HG03108 (cell line): ENCODE measurements around the gene TMCO4.
"Not testable (repeated sequence)": the region's sequence is repeated elsewhere in the genome, so short reads cannot be mapped to it uniquely, and the experiment has no call there.

ENCODE experiments used
- ATAC-seq: cut with Tn5 transposase; IDR thresholded peaks from one replicate; pipeline ENCODE4 v1.9.1; 2021; ENCODE audit warnings: moderate library complexity; ENCODE audit not compliant: unreplicated experiment

The TMCO4 gene

DNA sequence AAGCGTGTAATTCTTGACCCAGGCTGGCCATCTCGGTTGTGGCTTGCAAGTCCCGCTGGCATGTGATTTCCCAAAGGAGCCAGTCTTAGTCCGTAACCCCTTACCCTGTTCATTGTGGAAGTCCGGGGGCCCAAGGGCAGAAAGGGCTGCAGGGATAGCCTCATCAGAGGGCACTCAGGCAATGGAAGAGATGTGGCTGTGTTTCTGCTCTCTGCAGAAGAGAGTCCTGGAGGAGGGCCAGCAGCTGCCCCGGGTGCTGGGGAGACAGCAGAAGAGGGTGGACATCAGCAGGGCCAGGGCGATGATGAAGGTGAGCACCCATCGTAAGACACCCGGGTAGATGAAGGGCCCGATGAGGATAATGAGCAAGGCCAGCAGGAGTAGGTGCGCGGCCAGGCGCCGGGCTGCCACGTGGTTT lies 14.5 kb upstream of the TMCO4 start:
- no peak for ATAC-seq

GRCh38 chr1:19813643-19813960 lies 13.9 kb upstream of the TMCO4 start:
- no peak for ATAC-seq

GRCh38 chr1:19812875-19813642 lies 13.3 kb upstream of the TMCO4 start:
- no peak for ATAC-seq

- ATAC-seq, result no peak
Measured at GRCh38 chr1:19811206-19811851, 11.6 kb upstream of the TMCO4 start.

DNA sequence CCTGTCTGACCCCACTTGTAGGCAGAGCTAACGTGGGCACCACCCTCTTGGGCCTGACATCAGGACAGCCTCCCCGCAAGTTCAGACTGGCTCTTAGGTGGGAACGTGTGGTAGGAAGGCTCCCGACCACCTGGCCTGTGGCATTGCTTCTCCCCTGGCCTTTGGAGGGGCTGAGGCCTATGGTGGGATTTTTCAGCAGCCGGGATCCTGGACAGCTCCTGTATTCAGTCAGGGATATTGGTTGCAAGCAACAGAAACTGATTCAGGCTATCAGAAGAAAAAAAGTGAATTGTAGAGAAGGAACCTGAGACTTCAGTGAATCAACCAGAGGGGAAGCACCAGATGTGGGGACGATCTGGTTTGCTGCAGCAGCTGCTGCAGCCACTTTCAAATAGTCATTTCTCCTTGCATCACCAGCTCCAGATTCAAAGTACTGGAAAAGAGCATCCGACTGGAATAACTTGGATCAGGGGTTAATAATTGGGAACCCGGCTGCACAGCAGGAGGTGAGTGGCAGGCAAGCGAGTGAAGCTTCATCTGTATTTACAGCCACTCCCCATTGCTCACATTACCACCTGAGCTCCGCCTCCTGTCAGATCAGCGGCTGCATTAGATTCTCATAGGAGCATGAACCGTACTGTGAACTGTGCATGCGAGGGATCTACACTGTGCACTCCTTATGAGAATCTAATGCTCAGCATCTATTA lies 9.5 kb upstream of the TMCO4 start:
- ATAC-seq, result no peak

DNA sequence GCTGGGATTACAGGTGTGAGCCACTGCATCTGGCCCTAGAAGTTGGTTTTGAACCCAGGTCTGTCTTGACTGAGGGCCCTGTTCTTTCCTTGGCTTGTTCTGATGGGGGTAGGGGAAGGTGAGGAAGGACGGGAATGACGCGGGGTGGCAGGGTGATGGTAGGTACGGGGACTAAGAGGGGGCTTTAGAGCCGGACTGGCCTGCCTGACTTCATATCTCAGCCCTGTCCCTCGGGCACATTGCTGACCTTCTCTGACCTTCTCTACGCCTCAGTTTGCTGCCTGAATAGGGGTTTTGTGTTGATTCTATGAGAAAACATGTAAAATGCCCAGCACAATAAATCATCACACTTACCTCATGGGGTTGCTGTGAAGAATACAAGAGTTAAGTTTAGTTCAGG lies 8.6 kb upstream of the TMCO4 start:
- no peak for ATAC-seq

- ATAC-seq, result no peak
Measured at GRCh38 chr1:19804831-19805251, 5.1 kb upstream of the TMCO4 start.

GRCh38 chr1:19802269-19802668 lies 2.6 kb upstream of the TMCO4 start:
- no peak for ATAC-seq

DNA sequence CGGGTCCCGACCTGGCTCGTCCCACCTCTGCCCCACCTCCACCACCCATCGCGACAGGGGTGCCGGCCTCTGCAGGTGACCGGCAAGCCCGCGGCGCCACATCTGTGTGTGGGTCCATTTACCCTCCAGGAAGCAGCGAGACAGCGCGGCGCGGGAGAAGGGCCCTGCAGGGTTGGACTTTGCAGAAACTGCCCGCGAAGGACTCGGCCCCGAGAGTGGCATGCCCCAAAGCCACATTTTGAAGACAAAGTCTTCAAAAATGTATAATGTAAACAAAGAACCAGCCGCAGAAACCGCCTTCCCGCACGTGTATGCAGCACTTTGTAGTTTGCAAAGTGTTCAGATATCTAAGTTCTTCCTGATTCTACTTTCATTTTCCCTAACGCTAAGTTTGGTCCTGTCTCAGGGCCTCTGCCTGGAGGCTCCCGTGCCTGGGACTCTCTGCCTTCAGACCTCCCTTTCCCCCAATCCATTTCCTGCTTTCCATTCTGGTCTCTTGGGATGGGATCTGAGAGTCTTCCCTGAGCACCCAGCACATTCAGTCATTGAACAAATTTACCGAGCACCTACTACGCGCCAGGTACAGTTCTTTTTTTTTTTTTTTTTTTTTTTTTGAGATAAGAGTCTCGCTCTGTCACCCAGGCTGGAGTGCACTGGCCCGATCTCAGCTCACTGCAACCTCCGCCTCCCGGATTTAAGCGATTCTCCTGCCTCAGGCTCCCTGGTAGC lies 524 bp upstream of the TMCO4 start:
- peak; percentile 20 for ATAC-seq

DNA sequence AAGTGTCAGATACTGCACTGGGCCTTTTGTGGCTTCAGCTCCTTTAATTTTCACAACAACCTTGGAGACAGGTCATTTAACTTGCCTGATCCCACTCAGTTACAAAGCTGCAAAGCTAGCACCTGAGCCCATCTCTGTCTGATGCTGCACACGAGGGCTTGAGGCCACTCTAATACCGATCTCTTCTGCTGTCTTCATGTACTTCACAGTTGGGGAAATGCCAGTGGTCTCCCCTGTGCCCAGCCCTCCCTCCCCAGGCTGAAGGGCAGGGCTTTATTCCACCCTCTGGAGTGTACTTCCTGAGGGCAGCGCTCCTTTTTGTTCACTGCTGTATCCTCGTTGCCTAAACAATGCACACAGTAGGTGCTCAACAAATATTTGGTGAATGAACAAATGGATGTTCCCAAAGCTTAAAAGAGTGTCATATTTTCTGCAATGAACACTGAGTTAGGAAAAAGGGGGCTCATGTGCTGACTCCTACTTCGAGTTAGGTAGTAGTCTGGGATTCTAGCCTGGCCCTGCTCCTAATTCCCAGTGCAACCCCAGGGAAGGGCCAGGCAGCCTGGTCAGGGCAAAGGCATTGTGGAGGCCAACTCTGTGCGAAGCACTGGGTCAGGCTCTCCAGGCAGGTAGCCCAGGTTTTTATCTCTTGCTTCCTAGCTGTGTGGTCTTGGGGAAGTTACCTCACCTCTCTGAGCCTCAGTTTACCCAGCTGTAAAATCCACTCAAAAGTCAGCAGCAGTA lies 1.1 kb downstream of the TMCO4 start:
- ATAC-seq, result no peak

GRCh38 chr1:19797827-19798226 lies 1.9 kb downstream of the TMCO4 start:
- no peak for ATAC-seq

- no peak for ATAC-seq
Measured at GRCh38 chr1:19794583-19794982, 5.1 kb downstream of the TMCO4 start.

- no peak for ATAC-seq
Measured at GRCh38 chr1:19793360-19794046, 6.2 kb downstream of the TMCO4 start.

- ATAC-seq, result no peak
Measured at GRCh38 chr1:19792237-19793002, 7.3 kb downstream of the TMCO4 start.

DNA sequence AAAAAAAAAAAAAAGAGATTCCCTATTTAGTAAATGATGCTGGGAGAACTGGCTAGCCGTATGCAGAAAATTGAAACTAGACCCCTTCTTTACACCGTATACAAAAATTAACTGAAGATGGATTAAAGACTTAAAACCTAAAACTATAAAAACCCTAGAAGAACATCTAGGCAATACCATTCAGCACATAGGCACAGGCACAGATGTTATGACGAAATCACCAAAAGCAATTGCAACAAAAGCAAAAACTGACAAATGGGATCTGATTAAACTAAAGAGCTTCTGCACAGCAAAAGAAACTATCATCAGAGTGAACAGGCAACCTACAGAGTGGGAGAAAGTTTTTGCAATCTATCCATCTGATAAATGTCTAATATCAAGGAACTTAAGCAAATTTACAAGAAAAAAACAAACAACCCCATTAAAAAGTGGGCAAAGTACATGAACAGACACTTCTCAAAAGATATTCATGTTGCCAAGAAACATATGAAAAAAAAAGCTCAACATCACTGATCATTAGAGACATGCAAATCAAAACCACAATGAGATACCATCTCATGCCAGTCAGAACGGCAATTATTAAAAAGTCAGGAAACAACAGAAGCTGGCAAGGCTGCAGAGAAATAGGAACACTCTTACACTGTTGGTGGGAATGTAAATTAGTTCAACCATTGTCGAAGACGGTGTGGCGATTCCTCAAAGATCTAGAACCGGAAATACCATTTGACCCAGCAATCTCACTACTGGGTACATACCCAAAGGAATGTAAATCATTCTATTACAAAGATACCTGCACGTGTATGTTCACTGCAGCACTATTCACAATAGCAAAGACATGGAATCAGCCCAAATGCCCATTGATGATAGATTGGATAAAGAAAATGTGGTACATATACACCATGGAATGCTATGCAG lies 9.4 kb downstream of the TMCO4 start:
- ATAC-seq, result not testable (repeated sequence)

DNA sequence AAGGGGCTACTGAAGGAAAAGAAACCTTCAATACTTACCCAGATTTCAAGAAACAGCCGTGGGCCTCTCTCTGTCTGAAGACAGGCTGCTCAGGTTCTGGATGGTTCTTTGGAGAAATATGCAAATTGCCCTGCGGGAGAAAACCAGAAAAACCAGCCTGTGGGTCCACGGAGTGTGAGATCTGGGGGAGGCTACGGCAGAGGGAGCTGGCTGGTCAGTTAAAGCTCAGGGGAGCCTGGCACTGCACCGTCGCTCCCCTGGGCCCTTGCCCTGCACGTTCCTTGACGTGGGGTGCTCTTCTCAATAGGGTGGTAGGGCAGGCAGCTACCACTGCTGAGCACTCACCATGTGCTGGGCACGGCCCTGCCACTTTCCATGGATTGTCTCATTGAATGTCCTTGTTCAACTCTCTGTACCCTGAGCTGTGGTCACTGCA lies 12.7 kb downstream of the TMCO4 start:
- no peak for ATAC-seq

DNA sequence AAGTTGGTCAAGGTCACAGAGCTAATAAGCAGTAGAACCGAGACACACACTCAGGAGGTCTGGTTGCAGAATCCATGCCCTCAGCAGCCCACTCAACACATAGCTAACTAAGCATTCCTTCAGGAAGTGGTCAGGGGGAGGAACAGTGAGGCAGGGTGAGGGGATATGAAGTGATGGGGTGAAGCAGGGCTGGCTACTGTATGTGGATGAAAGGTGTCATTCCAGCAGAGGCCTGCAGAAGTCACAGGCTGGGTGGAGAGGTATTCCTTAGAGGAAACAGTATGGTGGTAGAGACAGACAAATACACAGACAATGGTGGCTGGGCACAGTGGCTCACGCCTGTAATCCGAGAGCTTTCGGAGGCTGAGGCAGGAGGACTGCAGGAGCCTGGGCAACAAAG lies 14.1 kb downstream of the TMCO4 start:
- no peak for ATAC-seq

GRCh38 chr1:19780267-19780877 lies 19.3 kb downstream of the TMCO4 start:
- no peak for ATAC-seq
